Lung (tissue), 13 donors: ENCODE results near the gene KISS1R. TPM values are rescaled to one million over a fixed set of nuclear protein-coding genes. Genes with fewer than 3 reads are reported as not detected.

Source experiments
- ATAC-seq: fragments of 200-7000 bp; cut with Tn5 transposase; one replicate; pipeline ENCODE4 v1.9.1; 2020; ENCODE audit warnings: moderate number of reproducible peaks; ENCODE audit not compliant: insufficient read depth, low FRiP score
- DNase-seq, 3 donors: peaks; one replicate each; pipeline ENCODE4 v3.0.0-alpha.2; 2013 to 2017
- H3K27ac ChIP-seq, 2 donors: one replicate each; pipeline ENCODE4 v1.5.1; 2013; ENCODE audit warnings: mild to moderate bottlenecking in 2 of 2, moderate library complexity in 2 of 2, control low read depth in 1 of 2, inconsistent platforms in 1 of 2, low read depth in 1 of 2, low read length in 1 of 2
- H3K27me3 ChIP-seq, 3 donors: one replicate each; pipeline ENCODE4 v1.5.1; 2013; ENCODE audit warnings: low read length in 2 of 3; ENCODE audit not compliant: control insufficient read depth in 3 of 3, insufficient read depth in 3 of 3
- H3K36me3 ChIP-seq, 4 donors: one replicate each; pipeline ENCODE4 v1.5.1; 2013; ENCODE audit warnings: low read length in 4 of 4, mild to moderate bottlenecking in 1 of 4, moderate library complexity in 1 of 4; ENCODE audit not compliant: control insufficient read depth in 4 of 4, insufficient read depth in 4 of 4
- H3K4me1 ChIP-seq, 5 donors: one replicate each; pipeline ENCODE4 v1.5.1; 2013; ENCODE audit warnings: low read length in 5 of 5, mild to moderate bottlenecking in 2 of 5, moderate library complexity in 1 of 5; ENCODE audit not compliant: control insufficient read depth in 5 of 5, insufficient read depth in 5 of 5
- H3K4me3 ChIP-seq: one replicate; pipeline ENCODE4 v1.5.1; 2013; ENCODE audit warnings: mild to moderate bottlenecking, control low read depth, moderate library complexity
- H3K9ac ChIP-seq, 2 donors: one replicate each; pipeline ENCODE4 v1.5.1; 2013; ENCODE audit warnings: low read length in 2 of 2, control low read depth in 1 of 2; ENCODE audit not compliant: insufficient read depth in 1 of 2
- H3K9me3 ChIP-seq, 4 donors: one replicate each; pipeline ENCODE4 v1.5.1; 2013; ENCODE audit warnings: low read length in 3 of 4, mild to moderate bottlenecking in 1 of 4, moderate library complexity in 1 of 4; ENCODE audit not compliant: control insufficient read depth in 4 of 4, insufficient read depth in 3 of 4
- CTCF ChIP-seq: IDR thresholded peaks from 2 replicates; pipeline ENCODE4 v1.5.1; 2012; ENCODE audit warnings: mild to moderate bottlenecking; ENCODE audit errors: control extremely low read depth, extremely low read depth
- WGBS, 2 donors: extraction: QIAGEN DNeasy Blood & Tissue Kit; methylation state at CpG; one replicate each; pipeline ENCODE4 v1.1.7; 2013; 5-methylcytosine and 5-hydroxymethylcytosine counted together
- polyA plus RNA-seq, 2 donors: library from polyadenylated mRNA; stranded (reverse); fragments of 200-250 nt; gene quantifications; one replicate each; pipeline ENCODE4 v1.2.1, GENCODE V29; 2013
- small RNA-seq: library from RNA; depleted of rRNA; stranded (forward); fragments of <200 nt; gene quantifications from one replicate; pipeline ENCODE3, GENCODE V24; 2014; ENCODE audit warnings: low replicate concordance
- total RNA-seq, 2 donors: library from RNA; depleted of rRNA in 1 of 2; stranded (reverse); fragments of >200 nt in 1 of 2; gene quantifications; one replicate each; pipeline ENCODE4 v1.2.1, GENCODE V29; 2014 to 2021
- donor health status: control.
- donor health status: control.
- donor health status: Bipolar disorder and iron deficiency.
- donor health status: healthy.
- donor health status: DM: yes; HTN: yes; CAD: no.

KISS1R gene
- total and polyA plus RNA-seq, 4 donors: 0.13 to 0.21 TPM; not detected in 2

- WGBS, 2 donors: 97% methylated on average over 19 of the region's 19 CpGs
- Histone ChIP-seq H3K4me3 (no peak overlapping the region), H3K9ac (no peak overlapping the region), H3K4me1 (peaks cover 0 to 19% (median 6%) of the 10 kb centered on the region in 5 donors), H3K27ac (no peak overlapping the region), H3K9me3 (peaks cover 0 to 2% (median under 1%) of the 10 kb centered on the region in 4 donors), H3K36me3 (peaks cover 9 to 37% (median 27%) of the 10 kb centered on the region in 4 donors), H3K27me3 (no peaks in the 10 kb centered on the region)
- no peak for TF ChIP-seq CTCF
- DNase-seq (no peak), ATAC-seq (no peak)
Measured at GRCh38 chr19:964761-965694, 47.9 kb downstream of the KISS1R start.

- DNase-seq (no peak), ATAC-seq (no peak)
- peaks cover 0 to 8% (median 3%) of the 10 kb centered on the region in 4 donors for H3K9me3 ChIP-seq
- WGBS, 2 donors: 93 to 95% methylated on average over 17 of the region's 17 CpGs
- H3K27ac ChIP-seq: no peak overlapping the region
- peaks cover 9 to 47% (median 36%) of the 10 kb centered on the region in 4 donors for H3K36me3 ChIP-seq
- no peak overlapping the region for H3K4me3 ChIP-seq
- no peak overlapping the region for H3K9ac ChIP-seq
- peaks cover 0 to 7% (median 2%) of the 10 kb centered on the region in 5 donors for H3K4me1 ChIP-seq
- no peak for TF ChIP-seq CTCF
- no peaks in the 10 kb centered on the region for H3K27me3 ChIP-seq
Measured at GRCh38 chr19:966485-967088, 49.5 kb downstream of the KISS1R start.

Small RNAs within 50 kb of the gene (small RNA-seq; reads per million reads assigned to genes)
- 0.15 reads per million for gene RNU6-9

Other genes with a start within 250 kb of the KISS1R start
- gene FSTL3, start 240.9 kb upstream of the KISS1R start, total RNA-seq: 100 to 1,000 TPM in 1 of 2 donors, 10 to 100 TPM in 1; 15.1 to 120 TPM
- gene FSTL3, start 240.9 kb upstream of the KISS1R start, polyA plus RNA-seq: 100 to 1,000 TPM; 109 to 172 TPM
- 1 to 10 TPM in 1 of 2 donors, not detected in 1; 2.0 TPM for gene PRSS57, start 221.9 kb upstream of the KISS1R start, total RNA-seq
- gene PRSS57, start 221.9 kb upstream of the KISS1R start, polyA plus RNA-seq: under 1 TPM; 0.10 to 0.60 TPM
- gene PALM, start 208.4 kb upstream of the KISS1R start, total RNA-seq: 10 to 100 TPM; 33.5 to 45.7 TPM
- gene PALM, start 208.4 kb upstream of the KISS1R start, polyA plus RNA-seq: 10 to 100 TPM; 16.2 to 22.7 TPM
- 10 to 100 TPM; 14.9 to 23.6 TPM for gene MISP, start 166.2 kb upstream of the KISS1R start, total RNA-seq
- 10 to 100 TPM; 20.5 to 23.7 TPM for gene MISP, start 166.2 kb upstream of the KISS1R start, polyA plus RNA-seq
- gene PTBP1, start 119.9 kb upstream of the KISS1R start, total RNA-seq: 100 to 1,000 TPM; 256 to 321 TPM
- gene PTBP1, start 119.9 kb upstream of the KISS1R start, polyA plus RNA-seq: 100 to 1,000 TPM; 112 to 150 TPM
- gene PLPPR3, start 95.4 kb upstream of the KISS1R start, total RNA-seq: 10 to 100 TPM in 1 of 2 donors, 1 to 10 TPM in 1; 8.1 to 14.1 TPM
- 1 to 10 TPM in 1 of 2 donors, under 1 TPM in 1; 0.91 to 4.2 TPM for gene PLPPR3, start 95.4 kb upstream of the KISS1R start, polyA plus RNA-seq
- gene AZU1, start 89.5 kb upstream of the KISS1R start, total RNA-seq: 1 to 10 TPM; 2.1 to 9.8 TPM
- 1 to 10 TPM; 2.0 to 6.7 TPM for gene AZU1, start 89.5 kb upstream of the KISS1R start, polyA plus RNA-seq
- gene PRTN3, start 76.3 kb upstream of the KISS1R start, total RNA-seq: 10 to 100 TPM in 1 of 2 donors, under 1 TPM in 1; 0.58 to 23.3 TPM
- gene PRTN3, start 76.3 kb upstream of the KISS1R start, polyA plus RNA-seq: 10 to 100 TPM in 1 of 2 donors, under 1 TPM in 1; 0.85 to 18.5 TPM
- gene ELANE, start 65.0 kb upstream of the KISS1R start, total RNA-seq: 10 to 100 TPM in 1 of 2 donors, 1 to 10 TPM in 1; 1.4 to 16.6 TPM
- gene ELANE, start 65.0 kb upstream of the KISS1R start, polyA plus RNA-seq: 10 to 100 TPM in 1 of 2 donors, 1 to 10 TPM in 1; 2.0 to 21.0 TPM
- 100 to 1,000 TPM in 1 of 2 donors, 10 to 100 TPM in 1; 90.8 to 185 TPM for gene CFD, start 57.7 kb upstream of the KISS1R start, total RNA-seq
- gene CFD, start 57.7 kb upstream of the KISS1R start, polyA plus RNA-seq: 100 to 1,000 TPM in 1 of 2 donors, 10 to 100 TPM in 1; 97.2 to 227 TPM
- gene MED16, start 24.1 kb upstream of the KISS1R start, total RNA-seq: 10 to 100 TPM; 38.7 to 59.7 TPM
- 10 to 100 TPM; 44.8 to 72.3 TPM for gene MED16, start 24.1 kb upstream of the KISS1R start, polyA plus RNA-seq
- gene RNU6-9, start 23.8 kb upstream of the KISS1R start, total RNA-seq: not detected
- gene RNU6-9, start 23.8 kb upstream of the KISS1R start, polyA plus RNA-seq: not detected
- gene R3HDM4, start 4.1 kb upstream of the KISS1R start, total RNA-seq: 10 to 100 TPM; 31.6 to 69.2 TPM
- gene R3HDM4, start 4.1 kb upstream of the KISS1R start, polyA plus RNA-seq: 100 to 1,000 TPM in 1 of 2 donors, 10 to 100 TPM in 1; 86.1 to 139 TPM
- 10 to 100 TPM; 22.6 to 29.7 TPM for gene ARID3A, start 8.7 kb downstream of the KISS1R start, total RNA-seq
- 10 to 100 TPM in 1 of 2 donors, 1 to 10 TPM in 1; 7.7 to 17.0 TPM for gene ARID3A, start 8.7 kb downstream of the KISS1R start, polyA plus RNA-seq
- gene WDR18, start 67.0 kb downstream of the KISS1R start, total RNA-seq: 10 to 100 TPM; 36.6 to 60.2 TPM
- gene WDR18, start 67.0 kb downstream of the KISS1R start, polyA plus RNA-seq: 10 to 100 TPM; 43.4 to 48.0 TPM
- gene GRIN3B, start 83.1 kb downstream of the KISS1R start, total RNA-seq: 10 to 100 TPM in 1 of 2 donors, 1 to 10 TPM in 1; 2.6 to 11.6 TPM
- 1 to 10 TPM; 1.3 to 2.3 TPM for gene GRIN3B, start 83.1 kb downstream of the KISS1R start, polyA plus RNA-seq
- gene TMEM259, start 103.8 kb downstream of the KISS1R start, total RNA-seq: 100 to 1,000 TPM in 1 of 2 donors, 10 to 100 TPM in 1; 61.1 to 195 TPM
- gene TMEM259, start 103.8 kb downstream of the KISS1R start, polyA plus RNA-seq: 100 to 1,000 TPM; 194 to 262 TPM
- not detected for gene RNU6-2, start 104.2 kb downstream of the KISS1R start, total RNA-seq
- not detected for gene RNU6-2, start 104.2 kb downstream of the KISS1R start, polyA plus RNA-seq
- gene CNN2, start 109.3 kb downstream of the KISS1R start, total RNA-seq: 100 to 1,000 TPM; 161 to 236 TPM
- gene CNN2, start 109.3 kb downstream of the KISS1R start, polyA plus RNA-seq: 100 to 1,000 TPM; 162 to 198 TPM
- 10 to 100 TPM; 20.1 to 50.0 TPM for gene ABCA7, start 122.8 kb downstream of the KISS1R start, total RNA-seq
- 10 to 100 TPM; 33.5 to 54.4 TPM for gene ABCA7, start 122.8 kb downstream of the KISS1R start, polyA plus RNA-seq
- gene ARHGAP45, start 149.8 kb downstream of the KISS1R start, total RNA-seq: 10 to 100 TPM; 23.8 to 86.4 TPM
- gene ARHGAP45, start 149.8 kb downstream of the KISS1R start, polyA plus RNA-seq: 100 to 1,000 TPM in 1 of 2 donors, 10 to 100 TPM in 1; 75.4 to 117 TPM
- gene POLR2E, start 178.0 kb downstream of the KISS1R start, total RNA-seq: 100 to 1,000 TPM in 1 of 2 donors, 10 to 100 TPM in 1; 78.4 to 188 TPM
- 100 to 1,000 TPM; 120 to 196 TPM for gene POLR2E, start 178.0 kb downstream of the KISS1R start, polyA plus RNA-seq
- 100 to 1,000 TPM in 1 of 2 donors, 10 to 100 TPM in 1; 91.6 to 365 TPM for gene GPX4, start 186.7 kb downstream of the KISS1R start, total RNA-seq
- 1,000 to 10,000 TPM in 1 of 2 donors, 100 to 1,000 TPM in 1; 566 to 1,031 TPM for gene GPX4, start 186.7 kb downstream of the KISS1R start, polyA plus RNA-seq